Heart left ventricle (tissue), 13 donors: ENCODE data around the gene HS3ST1.

ENCODE experiments used
- CTCF ChIP-seq, 12 donors: fragments of 200-600 bp; sonication (generic) in 4 of 12; IDR thresholded peaks; one replicate each; pipeline versions ENCODE4 v1.5.0 to v1.8.0; 2018 to 2022; ENCODE audit warnings: antibody characterized with exemption in 12 of 12, mild to moderate bottlenecking in 5 of 12
- POLR2A ChIP-seq, 2 donors: fragments of 450-650 bp; IDR thresholded peaks; one replicate each; pipeline ENCODE4 v1.6.1; 2017; ENCODE audit warnings: antibody characterized with exemption in 2 of 2, mild to moderate bottlenecking in 2 of 2, moderate library complexity in 2 of 2
- donor health status: ischemic (EF 13 %, LVEDD 7.1; RV severe dilation, severe dysfunction).
- donor health status: DM: no; HTN: yes; CAD: no.
- donor health status: DM: no; HTN: no; CAD: no.
- donor health status: ischemic (EF 25% LVEDD 6.9; RV normal size, moderate dysfunction).
- donor health status: ischemic (EF 25% LVEDD 5.7; RV mildly dilated, moderate dysfunction).
- donor health status: ischemic (EF 35%, LVEDD 5.7; RV mildly dilated, moderate dysfunction).
- donor health status: nonischemic (EF 11% LVEDD 7.7; RV severe dilation, severe dysfunction).
- donor health status: DM: yes; HTN: yes; CAD: no.
- donor health status: PGD.
- donor health status: ischemic (EF 29% LVEDD 5.4; RV normal size, mild dysfunction).
- donor health status: nonischemic (EF 23%, LVEDD 6.1; RV moderate dilation, normal function).

- TF ChIP-seq CTCF (IDR thresholded peaks at IDR 0.05) = no peak
- no peak for TF ChIP-seq POLR2A (IDR thresholded peaks at IDR 0.05)
Measured at GRCh38 chr4:11456401-11456800, 27.7 kb upstream of the HS3ST1 start.
